Stimulated activated CD4-positive, alpha-beta T cell treated with anti-CD3 and anti-CD28 coated beads, Interleukin-2, amount 100 ng/mL, for 24 hours (primary cell): ENCODE data around the gene SYAP1.
"Not testable (repeated sequence)": the region's sequence is repeated elsewhere in the genome, so short reads cannot be mapped to it uniquely, and the experiment has no call there.

Source experiments
- DNase-seq, 2 donors: peaks; one replicate each; pipeline ENCODE4 v3.0.0-alpha.2; 2020

The SYAP1 gene, protein sequence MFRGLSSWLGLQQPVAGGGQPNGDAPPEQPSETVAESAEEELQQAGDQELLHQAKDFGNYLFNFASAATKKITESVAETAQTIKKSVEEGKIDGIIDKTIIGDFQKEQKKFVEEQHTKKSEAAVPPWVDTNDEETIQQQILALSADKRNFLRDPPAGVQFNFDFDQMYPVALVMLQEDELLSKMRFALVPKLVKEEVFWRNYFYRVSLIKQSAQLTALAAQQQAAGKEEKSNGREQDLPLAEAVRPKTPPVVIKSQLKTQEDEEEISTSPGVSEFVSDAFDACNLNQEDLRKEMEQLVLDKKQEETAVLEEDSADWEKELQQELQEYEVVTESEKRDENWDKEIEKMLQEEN

DNA sequence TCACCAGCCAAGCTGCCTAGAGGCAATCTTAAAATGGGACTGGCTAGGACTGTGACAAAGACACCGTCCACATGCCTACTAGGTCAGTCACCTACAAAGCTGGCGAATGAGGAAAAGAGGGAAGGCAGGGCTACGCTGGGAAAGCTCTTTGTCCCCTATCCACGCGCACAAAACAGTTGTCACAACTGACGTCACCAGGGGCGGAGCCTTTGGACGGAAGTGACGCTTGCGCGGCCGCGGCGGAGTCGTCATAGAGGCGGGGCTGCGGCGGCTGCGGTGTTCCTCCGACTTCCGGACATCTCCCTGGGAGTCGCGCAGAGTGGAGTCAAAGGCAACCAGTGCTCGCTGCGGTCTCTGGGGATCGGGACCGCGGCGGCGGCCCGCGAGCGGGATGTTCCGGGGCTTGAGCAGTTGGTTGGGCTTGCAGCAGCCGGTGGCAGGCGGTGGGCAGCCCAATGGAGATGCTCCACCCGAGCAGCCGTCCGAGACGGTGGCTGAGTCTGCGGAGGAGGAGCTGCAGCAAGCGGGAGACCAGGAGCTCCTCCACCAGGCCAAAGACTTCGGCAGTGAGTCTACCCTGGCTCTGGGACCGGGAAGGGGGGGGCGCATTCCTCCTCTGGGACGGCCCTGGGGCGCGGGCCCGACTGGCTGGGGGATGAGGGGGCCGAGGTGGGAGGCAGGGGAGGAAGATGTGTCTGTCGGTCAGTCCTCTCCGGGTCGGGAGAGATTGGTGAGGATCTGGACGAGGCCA lies at the start of gene SYAP1:
SYAP1 (plus strand) TSS at position 279 of the 751 bp plus-strand sequence; CDS start at position 392, 113 bp downstream.
- peak; percentile 90 to 93 for DNase-seq

- DNase-seq = no peak
These were observed 48.4 kb upstream of the SYAP1 start for GRCh38 chrX:16671005-16671404.

- DNase-seq = no peak
These were observed 40.7 kb upstream of the SYAP1 start for GRCh38 chrX:16678689-16679088.

GRCh38 chrX:16683007-16683664 lies 36.3 kb upstream of the SYAP1 start:
- DNase-seq = no peak

- DNase-seq = no peak
These were observed 31.9 kb upstream of the SYAP1 start for GRCh38 chrX:16687514-16687913.

GRCh38 chrX:16695079-16695676 lies 24.2 kb upstream of the SYAP1 start:
- peak; percentile 70 to 73 for DNase-seq

DNA sequence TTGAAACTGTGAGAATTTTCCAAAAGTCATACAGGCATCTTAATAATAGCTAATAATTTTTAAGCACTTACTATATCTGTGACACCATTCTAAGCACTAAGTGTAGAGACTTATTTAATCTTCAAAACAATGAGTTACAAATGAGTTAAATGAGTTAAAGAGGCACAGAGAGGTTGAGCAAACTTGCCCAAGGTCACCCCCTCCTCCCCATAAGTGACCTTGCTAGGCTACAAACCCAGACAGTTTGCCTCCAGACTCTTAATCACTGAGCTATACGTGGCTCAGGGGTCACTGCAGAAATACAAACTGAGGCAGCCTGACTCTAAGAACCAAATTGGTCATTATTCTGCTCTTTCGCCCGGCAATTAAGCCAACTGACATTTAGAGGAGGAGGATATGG lies 22.5 kb upstream of the SYAP1 start:
- no peak for DNase-seq

DNA sequence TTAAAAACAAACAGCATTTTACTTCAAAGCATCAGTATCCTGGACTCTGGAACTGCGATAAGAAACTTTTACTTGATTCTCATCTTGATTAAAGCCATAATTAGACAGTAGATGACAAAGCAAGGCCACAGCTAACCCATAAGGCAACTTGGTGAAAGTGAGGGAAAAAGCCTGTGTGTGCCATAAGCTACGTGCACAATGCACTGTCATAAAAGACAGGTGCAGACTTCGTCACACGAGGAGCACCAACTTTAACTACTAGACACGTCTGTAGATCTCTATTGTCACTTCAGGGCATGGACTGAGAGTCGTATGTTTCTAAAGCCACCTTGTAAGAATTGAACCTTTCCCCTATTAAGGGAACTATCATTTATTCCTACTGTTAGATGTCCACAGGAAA lies 20.0 kb upstream of the SYAP1 start:
- DNase-seq = no peak

GRCh38 chrX:16700734-16701133 lies 18.7 kb upstream of the SYAP1 start:
- DNase-seq = no peak

DNA sequence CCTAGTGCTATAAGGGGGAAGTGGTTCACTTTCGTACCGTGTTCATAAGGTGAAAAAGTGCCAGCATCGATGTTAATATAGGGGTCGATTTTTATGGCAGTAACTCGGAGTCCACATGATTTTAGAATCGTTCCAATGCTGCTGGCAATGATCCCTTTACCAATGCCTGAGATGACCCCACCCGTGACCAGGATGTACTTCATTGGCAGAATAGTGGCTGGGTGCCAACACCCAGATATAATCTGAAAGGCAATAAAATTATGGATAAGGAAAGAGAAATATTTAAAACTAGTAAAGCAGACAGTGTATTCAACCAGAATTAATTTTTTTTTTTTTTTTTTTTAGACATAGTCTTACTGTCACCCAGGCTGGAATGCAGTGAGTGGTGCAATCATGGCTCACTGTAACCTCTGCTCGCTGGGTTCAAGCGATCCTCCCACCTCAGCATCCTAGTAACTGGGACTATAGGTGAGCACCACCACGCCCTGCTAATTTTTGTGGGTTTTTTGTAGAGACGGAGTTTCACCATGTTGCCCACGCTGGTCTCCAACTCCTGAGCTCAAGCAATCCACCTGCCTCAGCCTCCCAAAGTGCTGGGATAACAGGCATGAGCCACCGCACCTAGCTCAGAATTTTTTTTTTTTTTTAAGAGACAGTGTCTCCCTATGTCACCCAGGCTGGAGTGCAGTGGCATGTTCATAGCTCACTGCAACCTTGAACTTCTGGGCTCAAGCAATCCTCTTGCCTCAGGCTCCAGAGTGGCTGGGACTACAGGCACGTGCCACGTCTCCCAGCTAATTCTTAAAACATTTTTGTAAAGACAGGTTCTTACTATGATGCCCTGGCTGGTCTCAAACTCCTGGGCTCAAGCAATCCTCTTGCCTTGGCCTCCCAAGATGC lies 16.5 kb upstream of the SYAP1 start:
- no peak for DNase-seq

GRCh38 chrX:16705370-16705769 lies 14.0 kb upstream of the SYAP1 start:
- DNase-seq = no peak

- no peak for DNase-seq
These were observed 11.4 kb upstream of the SYAP1 start for GRCh38 chrX:16708016-16708415.

GRCh38 chrX:16711219-16711811 lies 8.1 kb upstream of the SYAP1 start:
- DNase-seq = no peak

- DNase-seq = peak in 1 of 2 donors; percentile 7
These were observed 7.4 kb upstream of the SYAP1 start for GRCh38 chrX:16711893-16712547.

DNA sequence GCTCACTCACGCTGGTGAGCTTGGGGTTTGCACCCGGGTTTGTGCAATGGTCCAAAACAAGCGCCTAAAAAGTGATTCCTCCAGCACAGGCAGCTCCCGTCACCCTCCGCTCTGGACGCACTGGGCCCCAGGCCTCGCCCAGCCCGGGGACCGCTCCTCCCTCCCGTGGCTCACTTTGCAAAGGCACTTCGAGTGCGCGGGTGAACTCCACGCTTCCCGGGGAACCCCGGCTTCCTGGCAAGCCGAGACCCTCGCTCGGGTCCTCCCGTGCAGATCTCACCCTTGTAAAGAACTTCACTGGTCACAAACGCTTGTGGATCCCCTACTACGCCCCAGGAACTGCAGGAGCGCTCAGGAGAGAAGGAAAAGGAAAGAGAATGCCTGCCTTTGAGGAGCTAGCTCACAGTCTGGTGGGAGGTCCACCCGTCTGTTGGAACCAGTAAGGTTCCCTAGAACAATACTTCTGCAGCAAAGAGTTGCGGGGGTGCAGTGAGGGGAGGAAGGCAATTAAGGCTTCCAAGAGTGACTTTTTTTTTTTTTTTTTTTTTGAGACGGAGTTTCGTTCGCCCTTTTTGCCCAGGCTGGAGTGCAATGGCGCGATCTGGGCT lies 6.8 kb upstream of the SYAP1 start, which contains the start of gene CTPS2:
CTPS2 (minus strand) TSS at position 122 of the 608 bp plus-strand sequence. CDS start 9,767 bp downstream, outside the sequence.
- peak; percentile 50 to 58 for DNase-seq

DNA sequence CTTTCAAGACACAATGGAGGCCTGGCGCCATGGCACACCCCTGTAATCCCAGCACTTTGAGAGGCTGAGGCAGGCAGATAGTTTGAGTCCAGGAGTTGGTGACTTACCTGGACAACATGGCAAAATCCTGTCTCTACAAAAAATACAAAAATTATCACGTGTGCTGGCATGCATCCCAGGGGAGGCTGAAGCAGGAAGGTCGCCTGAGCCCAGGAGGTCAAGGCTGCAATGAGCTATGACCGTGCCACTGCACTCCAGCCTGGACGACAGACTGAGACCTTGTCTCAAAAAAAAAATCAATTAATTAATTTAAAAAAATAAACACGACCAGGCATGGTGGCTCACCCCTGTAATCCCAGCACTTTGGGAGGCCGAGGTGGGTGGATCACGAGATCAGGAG lies 4.9 kb upstream of the SYAP1 start:
- no peak for DNase-seq

DNA sequence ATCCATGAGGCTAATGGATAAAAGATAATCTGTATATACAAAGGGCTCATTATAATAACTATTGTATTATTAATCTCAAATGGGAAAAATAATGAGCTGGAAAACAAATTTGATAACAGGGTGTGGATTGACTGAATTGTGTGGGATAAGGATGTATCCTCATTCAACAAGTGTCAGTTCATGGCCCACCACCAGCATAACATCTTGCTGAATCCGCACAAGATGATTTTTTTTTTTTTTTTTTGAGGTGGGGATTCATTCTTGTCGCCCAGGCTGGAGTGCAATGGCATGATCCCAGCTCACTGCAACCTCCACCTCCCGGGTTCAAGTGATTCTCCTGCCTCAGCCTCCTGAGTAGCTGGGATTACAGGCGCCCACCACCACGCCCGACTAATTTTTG lies 3.8 kb upstream of the SYAP1 start:
- DNase-seq = not testable (repeated sequence)

- DNase-seq = not testable (repeated sequence)
These were observed 3.0 kb upstream of the SYAP1 start for GRCh38 chrX:16716451-16716850.

GRCh38 chrX:16718824-16719333 lies 533 bp upstream of the SYAP1 start:
- DNase-seq = no peak

DNA sequence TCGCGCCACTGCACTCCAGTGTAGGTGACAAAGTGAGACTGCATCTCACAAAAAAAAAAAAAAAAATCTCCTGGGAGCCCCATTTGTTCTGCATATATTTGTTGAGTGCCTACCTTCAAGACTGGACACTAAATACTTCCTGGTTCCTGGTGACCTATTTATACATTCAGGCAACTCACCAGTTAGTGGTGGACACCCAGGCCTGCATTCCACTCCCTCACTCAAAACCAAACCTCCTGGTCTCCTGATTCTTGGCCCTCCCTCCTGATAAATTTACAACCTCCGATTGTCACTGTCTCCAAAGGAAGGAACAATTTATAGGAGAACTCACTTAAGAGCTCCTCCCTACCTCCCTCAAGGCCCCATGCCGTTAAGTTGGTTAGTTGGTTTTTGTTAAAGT lies 3.1 kb downstream of the SYAP1 start:
- DNase-seq = no peak
